WTC11 (cell line): ENCODE measurements around the gene CCT3. TPM values are rescaled to one million over a fixed set of nuclear protein-coding genes. Genes with fewer than 3 reads are reported as not detected.

Experiments used
- ATAC-seq: fragments of 200-7000 bp; cut with Tn5 transposase; 2 replicates; pipeline ENCODE4 v1.10.0; 2021; ENCODE audit warnings: mild to moderate bottlenecking, moderate library complexity
- CTCF ChIA-PET: fragments of 300-600 bp; sonication (Branson Sonifier 250); formaldehyde crosslinking; loops from one replicate; lab custom pipeline; 2021; ENCODE audit warnings: antibody characterized with exemption; lab: Charles Lee
- POLR2A ChIA-PET: fragments of 350-600 bp; sonication (Branson Sonifier 250); formaldehyde crosslinking; loops from one replicate; lab custom pipeline; 2021; ENCODE audit warnings: antibody characterized with exemption; lab: Charles Lee
- DNase-seq: peaks from one replicate; pipeline ENCODE4 v3.0.0; 2021; ENCODE audit warnings: low spot score
- H3K27ac Mint-ChIP-seq: 2 replicates; pipeline ENCODE4 v1.8.0; 2021; ENCODE audit warnings: mixed read lengths
- H3K27me3 Mint-ChIP-seq: 2 replicates; pipeline ENCODE4 v1.8.0; 2021; ENCODE audit warnings: low read depth, mild to moderate bottlenecking, moderate library complexity, mixed read lengths
- H3K36me3 Mint-ChIP-seq: 2 replicates; pipeline ENCODE4 v1.8.0; 2021; ENCODE audit warnings: mixed read lengths
- H3K4me1 Mint-ChIP-seq: 2 replicates; pipeline ENCODE4 v1.8.0; 2022; ENCODE audit warnings: mixed read lengths
- H3K4me3 Mint-ChIP-seq: 2 replicates; pipeline ENCODE4 v1.8.0; 2021; ENCODE audit warnings: mild to moderate bottlenecking, moderate library complexity, mixed read lengths
- H3K9me3 Mint-ChIP-seq: 2 replicates; pipeline ENCODE4 v1.8.0; 2021; ENCODE audit warnings: mixed read lengths
- FOXJ3 ChIP-seq: sonication (generic); formaldehyde crosslinking; IDR thresholded peaks from 2 replicates; pipeline ENCODE4 v1.9.0; 2021; ENCODE audit warnings: missing genetic modification reagents, mild to moderate bottlenecking, borderline replicate concordance
- FOXP1 ChIP-seq: sonication (generic); formaldehyde crosslinking; IDR thresholded peaks from 2 replicates; pipeline ENCODE4 v1.8.0; 2022; ENCODE audit warnings: missing genetic modification reagents, mild to moderate bottlenecking, moderate library complexity, borderline replicate concordance
- JUN ChIP-seq: sonication (generic); formaldehyde crosslinking; IDR thresholded peaks from 2 replicates; pipeline ENCODE4 v1.8.0; 2023; ENCODE audit warnings: mild to moderate bottlenecking, missing genetic modification reagents
- KAT7 ChIP-seq: sonication (generic); formaldehyde crosslinking; IDR thresholded peaks from 2 replicates; pipeline ENCODE4 v1.8.1; 2023; ENCODE audit warnings: missing genetic modification reagents, mild to moderate bottlenecking, borderline replicate concordance
- NFYB ChIP-seq: sonication (generic); formaldehyde crosslinking; conservative IDR thresholded peaks from 2 replicates; pipeline ENCODE4 v1.8.0; 2022; ENCODE audit warnings: low read depth, missing genetic modification reagents
- SOX15 ChIP-seq: fragments of 250-450 bp; sonication (Bioruptor Pico); IDR thresholded peaks from 2 replicates; pipeline ENCODE4 v1.9.0; 2021; ENCODE audit warnings: mild to moderate bottlenecking
- SP1 ChIP-seq: sonication (generic); formaldehyde crosslinking; conservative IDR thresholded peaks from 2 replicates; pipeline ENCODE4 v1.8.1; 2022; ENCODE audit warnings: missing genetic modification reagents
- ZNF416 ChIP-seq: fragments of 250-450 bp; sonication (Bioruptor Pico); IDR thresholded peaks from 2 replicates; pipeline ENCODE4 v1.9.0; 2021; ENCODE audit warnings: mild to moderate bottlenecking, inconsistent platforms
- total RNA-seq: library from RNA; stranded (reverse); gene quantifications from 3 replicates; pipeline ENCODE4 v1.2.3, GENCODE V29; 2021
- TF ChIP-seq, protein P1 (sequence below): sonication (generic); formaldehyde crosslinking; IDR thresholded peaks from 2 replicates; pipeline ENCODE4 v1.8.0; 2023; ENCODE audit warnings: missing genetic modification reagents, mild to moderate bottlenecking, borderline replicate concordance
- TF ChIP-seq, protein P2 (sequence below): sonication (generic); formaldehyde crosslinking; IDR thresholded peaks from 2 replicates; pipeline ENCODE4 v1.8.0; 2023; ENCODE audit warnings: missing genetic modification reagents
- TF ChIP-seq, protein P3 (sequence below): sonication (generic); formaldehyde crosslinking; IDR thresholded peaks from 2 replicates; pipeline ENCODE4 v1.8.1; 2023; ENCODE audit warnings: mild to moderate bottlenecking, missing genetic modification reagents, moderate library complexity
- TF ChIP-seq, protein P4 (sequence below): sonication (generic); formaldehyde crosslinking; IDR thresholded peaks from 2 replicates; pipeline ENCODE4 v1.8.0; 2022; ENCODE audit warnings: missing genetic modification reagents

Gene CCT3
- total RNA-seq, 1 experiment from 2014 or later: 479 TPM

DNA sequence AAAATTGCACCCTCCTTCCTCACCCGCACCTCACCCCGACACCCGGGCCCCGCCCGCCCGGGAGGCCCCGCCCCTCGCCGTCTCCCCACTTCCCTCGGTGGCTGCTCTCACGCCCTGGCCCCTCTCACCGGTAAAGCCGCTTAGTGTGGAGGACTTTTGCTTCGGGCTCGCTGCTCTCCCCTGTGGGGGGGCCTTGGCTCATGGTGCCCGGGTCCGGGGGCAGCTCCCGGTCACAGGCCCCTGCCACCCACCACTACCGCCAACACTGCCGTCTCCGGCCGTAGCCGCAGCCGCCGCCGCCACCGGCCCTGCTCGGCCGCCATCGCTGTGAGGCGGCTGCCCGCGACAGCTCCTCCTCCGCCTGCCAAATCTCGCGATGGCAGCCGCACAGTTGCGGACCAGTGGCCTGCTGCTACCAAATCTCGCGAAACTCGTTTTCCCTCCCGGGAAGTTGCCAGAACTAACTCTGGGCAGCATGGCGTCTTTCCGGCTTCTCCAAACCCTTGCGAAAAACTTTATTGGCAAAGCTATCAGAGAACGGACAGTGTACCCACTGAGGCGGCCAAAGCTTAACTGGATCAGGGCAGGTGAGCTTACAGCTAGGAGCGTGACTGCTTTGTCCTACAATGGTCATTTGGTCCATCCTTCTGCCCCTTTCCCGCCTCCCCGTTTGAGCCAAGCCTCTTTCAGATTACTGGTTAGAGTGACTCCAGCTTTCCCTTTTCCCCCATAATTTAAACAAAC lies 55.4 kb downstream of the CCT3 start, which contains the start of gene SMG5 (continued):
- TF ChIP-seq, protein P1, sequence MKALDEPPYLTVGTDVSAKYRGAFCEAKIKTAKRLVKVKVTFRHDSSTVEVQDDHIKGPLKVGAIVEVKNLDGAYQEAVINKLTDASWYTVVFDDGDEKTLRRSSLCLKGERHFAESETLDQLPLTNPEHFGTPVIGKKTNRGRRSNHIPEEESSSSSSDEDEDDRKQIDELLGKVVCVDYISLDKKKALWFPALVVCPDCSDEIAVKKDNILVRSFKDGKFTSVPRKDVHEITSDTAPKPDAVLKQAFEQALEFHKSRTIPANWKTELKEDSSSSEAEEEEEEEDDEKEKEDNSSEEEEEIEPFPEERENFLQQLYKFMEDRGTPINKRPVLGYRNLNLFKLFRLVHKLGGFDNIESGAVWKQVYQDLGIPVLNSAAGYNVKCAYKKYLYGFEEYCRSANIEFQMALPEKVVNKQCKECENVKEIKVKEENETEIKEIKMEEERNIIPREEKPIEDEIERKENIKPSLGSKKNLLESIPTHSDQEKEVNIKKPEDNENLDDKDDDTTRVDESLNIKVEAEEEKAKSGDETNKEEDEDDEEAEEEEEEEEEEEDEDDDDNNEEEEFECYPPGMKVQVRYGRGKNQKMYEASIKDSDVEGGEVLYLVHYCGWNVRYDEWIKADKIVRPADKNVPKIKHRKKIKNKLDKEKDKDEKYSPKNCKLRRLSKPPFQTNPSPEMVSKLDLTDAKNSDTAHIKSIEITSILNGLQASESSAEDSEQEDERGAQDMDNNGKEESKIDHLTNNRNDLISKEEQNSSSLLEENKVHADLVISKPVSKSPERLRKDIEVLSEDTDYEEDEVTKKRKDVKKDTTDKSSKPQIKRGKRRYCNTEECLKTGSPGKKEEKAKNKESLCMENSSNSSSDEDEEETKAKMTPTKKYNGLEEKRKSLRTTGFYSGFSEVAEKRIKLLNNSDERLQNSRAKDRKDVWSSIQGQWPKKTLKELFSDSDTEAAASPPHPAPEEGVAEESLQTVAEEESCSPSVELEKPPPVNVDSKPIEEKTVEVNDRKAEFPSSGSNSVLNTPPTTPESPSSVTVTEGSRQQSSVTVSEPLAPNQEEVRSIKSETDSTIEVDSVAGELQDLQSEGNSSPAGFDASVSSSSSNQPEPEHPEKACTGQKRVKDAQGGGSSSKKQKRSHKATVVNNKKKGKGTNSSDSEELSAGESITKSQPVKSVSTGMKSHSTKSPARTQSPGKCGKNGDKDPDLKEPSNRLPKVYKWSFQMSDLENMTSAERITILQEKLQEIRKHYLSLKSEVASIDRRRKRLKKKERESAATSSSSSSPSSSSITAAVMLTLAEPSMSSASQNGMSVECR (CRISPR knock-in tag): peak; percentile 56; the same call in 1 of the 2 replicates
- TF ChIP-seq ZNF416 (CRISPR knock-in tag) (peak; percentile 84; the same call in 1 of the 2 replicates), NFYB (peak; percentile 45), FOXP1 (CRISPR knock-in tag) (peak; percentile 91), JUN (CRISPR knock-in tag) (no peak), SOX15 (no peak), KAT7 (CRISPR knock-in tag) (peak; percentile 67; the same call in 1 of the 2 replicates), SP1 (peak; percentile 92)
- TF ChIP-seq, protein P2, sequence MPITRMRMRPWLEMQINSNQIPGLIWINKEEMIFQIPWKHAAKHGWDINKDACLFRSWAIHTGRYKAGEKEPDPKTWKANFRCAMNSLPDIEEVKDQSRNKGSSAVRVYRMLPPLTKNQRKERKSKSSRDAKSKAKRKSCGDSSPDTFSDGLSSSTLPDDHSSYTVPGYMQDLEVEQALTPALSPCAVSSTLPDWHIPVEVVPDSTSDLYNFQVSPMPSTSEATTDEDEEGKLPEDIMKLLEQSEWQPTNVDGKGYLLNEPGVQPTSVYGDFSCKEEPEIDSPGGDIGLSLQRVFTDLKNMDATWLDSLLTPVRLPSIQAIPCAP (CRISPR knock-in tag): 0 out of 2 replicates have a peak, but pooled peaks have one; percentile 67
- TF ChIP-seq, protein P3, sequence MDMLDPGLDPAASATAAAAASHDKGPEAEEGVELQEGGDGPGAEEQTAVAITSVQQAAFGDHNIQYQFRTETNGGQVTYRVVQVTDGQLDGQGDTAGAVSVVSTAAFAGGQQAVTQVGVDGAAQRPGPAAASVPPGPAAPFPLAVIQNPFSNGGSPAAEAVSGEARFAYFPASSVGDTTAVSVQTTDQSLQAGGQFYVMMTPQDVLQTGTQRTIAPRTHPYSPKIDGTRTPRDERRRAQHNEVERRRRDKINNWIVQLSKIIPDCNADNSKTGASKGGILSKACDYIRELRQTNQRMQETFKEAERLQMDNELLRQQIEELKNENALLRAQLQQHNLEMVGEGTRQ (CRISPR knock-in tag): peak; percentile 61

DNA sequence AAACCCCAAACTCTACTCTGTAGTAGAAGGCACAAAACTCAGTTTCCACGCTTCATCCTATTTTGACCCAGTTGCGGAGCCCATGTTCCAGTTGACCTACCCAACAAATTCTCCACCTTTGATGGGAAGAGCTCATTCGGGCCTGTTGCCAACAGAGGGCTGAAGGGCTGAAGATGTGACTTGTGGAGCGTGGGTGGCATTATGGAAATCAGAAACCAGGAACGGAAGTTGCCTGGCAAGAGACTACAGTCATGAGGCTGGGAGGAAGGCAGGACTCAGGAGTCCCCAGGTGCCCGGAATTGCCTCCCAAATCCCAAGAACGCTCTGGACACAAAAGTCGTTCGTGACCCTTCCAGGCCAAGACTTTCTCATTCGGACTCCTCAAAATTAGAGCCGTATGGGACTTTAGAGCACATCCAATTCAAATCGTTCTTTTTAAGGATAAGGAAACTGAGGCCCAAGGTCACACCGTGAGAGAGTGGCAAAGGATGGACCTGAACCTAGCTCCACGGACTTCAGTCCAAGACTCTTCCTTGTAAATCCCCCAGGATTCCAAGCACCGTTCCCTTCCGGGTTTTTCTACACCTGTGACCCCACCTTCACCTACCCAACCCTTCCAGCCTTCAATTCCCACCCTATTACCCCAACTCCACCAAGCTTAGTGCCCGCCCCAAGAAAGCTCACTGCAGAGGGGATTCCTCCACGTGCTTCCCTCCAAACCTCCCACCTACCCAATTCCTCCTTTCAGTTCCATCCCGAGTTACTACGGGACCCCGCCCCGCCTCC lies 56.2 kb downstream of the CCT3 start:
- peaks cover 24% of the 10 kb centered on the region for H3K4me1 Mint-ChIP-seq
- ChIA-PET CTCF (interaction anchor here (0.7 to 2.4 kb wide), 19 partner anchors 12 to 185 kb away, joined by 3 to 18 read pairs (median 5); partner anchors contain the start of genes CCT3, PMF1, SLC25A44 and TSACC), POLR2A (interaction anchor here (0.5 to 2.0 kb wide), 9 partner anchors 9 to 219 kb away, joined by 3 to 10 read pairs (median 5); partner anchors contain the start of genes CCT3 and TSACC)
- H3K27ac Mint-ChIP-seq: peak overlapping the region; percentile 95
- H3K27me3 Mint-ChIP-seq: no peaks in the 10 kb centered on the region
- ATAC-seq (peak; percentile 19; the same call in 1 of the 2 replicates), DNase-seq (no peak)
- no peaks in the 10 kb centered on the region for H3K9me3 Mint-ChIP-seq
- H3K36me3 Mint-ChIP-seq: peaks cover 20% of the 10 kb centered on the region
- TF ChIP-seq, protein P4, sequence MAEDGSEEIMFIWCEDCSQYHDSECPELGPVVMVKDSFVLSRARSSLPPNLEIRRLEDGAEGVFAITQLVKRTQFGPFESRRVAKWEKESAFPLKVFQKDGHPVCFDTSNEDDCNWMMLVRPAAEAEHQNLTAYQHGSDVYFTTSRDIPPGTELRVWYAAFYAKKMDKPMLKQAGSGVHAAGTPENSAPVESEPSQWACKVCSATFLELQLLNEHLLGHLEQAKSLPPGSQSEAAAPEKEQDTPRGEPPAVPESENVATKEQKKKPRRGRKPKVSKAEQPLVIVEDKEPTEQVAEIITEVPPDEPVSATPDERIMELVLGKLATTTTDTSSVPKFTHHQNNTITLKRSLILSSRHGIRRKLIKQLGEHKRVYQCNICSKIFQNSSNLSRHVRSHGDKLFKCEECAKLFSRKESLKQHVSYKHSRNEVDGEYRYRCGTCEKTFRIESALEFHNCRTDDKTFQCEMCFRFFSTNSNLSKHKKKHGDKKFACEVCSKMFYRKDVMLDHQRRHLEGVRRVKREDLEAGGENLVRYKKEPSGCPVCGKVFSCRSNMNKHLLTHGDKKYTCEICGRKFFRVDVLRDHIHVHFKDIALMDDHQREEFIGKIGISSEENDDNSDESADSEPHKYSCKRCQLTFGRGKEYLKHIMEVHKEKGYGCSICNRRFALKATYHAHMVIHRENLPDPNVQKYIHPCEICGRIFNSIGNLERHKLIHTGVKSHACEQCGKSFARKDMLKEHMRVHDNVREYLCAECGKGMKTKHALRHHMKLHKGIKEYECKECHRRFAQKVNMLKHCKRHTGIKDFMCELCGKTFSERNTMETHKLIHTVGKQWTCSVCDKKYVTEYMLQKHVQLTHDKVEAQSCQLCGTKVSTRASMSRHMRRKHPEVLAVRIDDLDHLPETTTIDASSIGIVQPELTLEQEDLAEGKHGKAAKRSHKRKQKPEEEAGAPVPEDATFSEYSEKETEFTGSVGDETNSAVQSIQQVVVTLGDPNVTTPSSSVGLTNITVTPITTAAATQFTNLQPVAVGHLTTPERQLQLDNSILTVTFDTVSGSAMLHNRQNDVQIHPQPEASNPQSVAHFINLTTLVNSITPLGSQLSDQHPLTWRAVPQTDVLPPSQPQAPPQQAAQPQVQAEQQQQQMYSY: peak; percentile 95
- TF ChIP-seq FOXJ3: no peak
- peak overlapping the region; percentile 97 for H3K4me3 Mint-ChIP-seq
